ENCODE data around the gene ZNF32.

ZNF32 gene

GRCh38 chr10:43693602-43694001 is 44.9 kb upstream of the ZNF32 start:
- DNase-seq (ENCODE audit: low spot score): no peak
- no peak for TF ChIP-seq CTCF (IDR thresholded peaks at IDR 0.05; ENCODE audit: extremely low read depth, insufficient read depth, missing control alignments)
- in situ Hi-C loops (cut with MboI; ENCODE audit: low pct_unique_long_range_greater_than_20kb, low sequenced_read_pairs, unreplicated experiment): loop anchor here (25.0 kb wide), 1 partner anchor 344 kb away; no protein-coding TSS in a partner anchor

- in situ Hi-C loops (cut with MboI; ENCODE audit: low pct_unique_long_range_greater_than_20kb, low sequenced_read_pairs, unreplicated experiment): loop anchor here (25.0 kb wide), 1 partner anchor 345 kb away; no protein-coding TSS in a partner anchor
- DNase-seq (ENCODE audit: low spot score): no peak
- TF ChIP-seq CTCF (IDR thresholded peaks at IDR 0.05; ENCODE audit: extremely low read depth, insufficient read depth, missing control alignments): no peak
These were observed 43.6 kb upstream of the ZNF32 start for GRCh38 chr10:43692051-43692825.

GRCh38 chr10:43691485-43691884 is 42.8 kb upstream of the ZNF32 start:
- no peak for TF ChIP-seq CTCF (IDR thresholded peaks at IDR 0.05; ENCODE audit: extremely low read depth, insufficient read depth, missing control alignments)
- no peak for DNase-seq (ENCODE audit: low spot score)
- in situ Hi-C loops (cut with MboI; ENCODE audit: low pct_unique_long_range_greater_than_20kb, low sequenced_read_pairs, unreplicated experiment): loop anchor here (25.0 kb wide), 1 partner anchor 346 kb away; no protein-coding TSS in a partner anchor

GRCh38 chr10:43689955-43690771 is 41.5 kb upstream of the ZNF32 start:
- peak; percentile 99 for TF ChIP-seq CTCF (IDR thresholded peaks at IDR 0.05; ENCODE audit: extremely low read depth, insufficient read depth, missing control alignments)
- in situ Hi-C loops (cut with MboI; ENCODE audit: low pct_unique_long_range_greater_than_20kb, low sequenced_read_pairs, unreplicated experiment): loop anchor here (25.0 kb wide), 1 partner anchor 347 kb away; no protein-coding TSS in a partner anchor
- DNase-seq (ENCODE audit: low spot score): peak; percentile 95

- TF ChIP-seq CTCF (IDR thresholded peaks at IDR 0.05; ENCODE audit: extremely low read depth, insufficient read depth, missing control alignments): no peak
- in situ Hi-C loops (cut with MboI; ENCODE audit: low pct_unique_long_range_greater_than_20kb, low sequenced_read_pairs, unreplicated experiment): loop anchor here (25.0 kb wide), 1 partner anchor 348 kb away; no protein-coding TSS in a partner anchor
- DNase-seq (ENCODE audit: low spot score): peak; percentile 73
These were observed 40.9 kb upstream of the ZNF32 start for GRCh38 chr10:43689618-43689954.

- DNase-seq (ENCODE audit: low spot score): no peak
- in situ Hi-C loops (cut with MboI; ENCODE audit: low pct_unique_long_range_greater_than_20kb, low sequenced_read_pairs, unreplicated experiment): loop anchor here (25.0 kb wide), 1 partner anchor 348 kb away; no protein-coding TSS in a partner anchor
- TF ChIP-seq CTCF (IDR thresholded peaks at IDR 0.05; ENCODE audit: extremely low read depth, insufficient read depth, missing control alignments): no peak
These were observed 40.4 kb upstream of the ZNF32 start for GRCh38 chr10:43689007-43689491.
